ENCODE results near the gene ARHGAP6. TPM values are rescaled to one million over a fixed set of nuclear protein-coding genes. Genes with fewer than 3 reads are reported as not detected.

ARHGAP6 gene
- total RNA-seq, 4 donors from 2014 or later, result 49.2 to 63.8 (median 51.5) TPM

DNA sequence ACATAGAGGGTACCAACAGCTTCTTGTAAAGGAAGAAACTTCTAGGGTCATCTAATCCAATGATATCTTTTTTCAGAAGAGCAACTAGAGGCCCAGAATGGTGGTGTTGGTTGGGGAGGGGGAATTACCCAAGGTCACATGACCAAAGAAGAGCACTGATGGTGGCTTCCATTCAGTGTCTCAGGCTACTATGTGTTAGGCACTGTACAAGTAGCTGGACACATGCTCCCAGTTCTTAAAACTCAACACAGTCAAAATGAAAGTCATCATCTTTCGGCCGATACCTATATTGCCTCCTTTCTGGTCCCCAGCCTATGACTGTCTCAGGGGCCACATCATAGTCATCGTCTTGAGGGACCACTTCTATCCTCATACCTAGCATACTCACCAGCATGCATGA, 88.1 kb downstream of the ARHGAP6 start:
- Histone ChIP-seq H3K4me1 (no peaks in the 10 kb centered on the region), H3K36me3 (no peaks in the 10 kb centered on the region), H3K27me3 (no peaks in the 10 kb centered on the region), H3K27ac (no peak overlapping the region), H3K9me3 (no peaks in the 10 kb centered on the region), H3K4me3 (replicated peaks in 1 of 3) (no peak overlapping the region)
- intact Hi-C loops (cut with DNase I), result no loop called here
- TF ChIP-seq CTCF (IDR thresholded peaks at IDR 0.05), result no peak
- no peak for TF ChIP-seq POLR2A (IDR thresholded peaks at IDR 0.05)
- DNase-seq, result no peak
- 100% methylated on average over 3 of the region's 3 CpGs for WGBS, 2 donors

GRCh38 chrX:11575332-11575731, 90.4 kb downstream of the ARHGAP6 start:
- no peak for TF ChIP-seq CTCF (IDR thresholded peaks at IDR 0.05)
- TF ChIP-seq POLR2A (IDR thresholded peaks at IDR 0.05), result no peak
- intact Hi-C loops (cut with DNase I), result no loop called here
- Histone ChIP-seq H3K4me1 (no peaks in the 10 kb centered on the region), H3K9me3 (no peaks in the 10 kb centered on the region), H3K4me3 (replicated peaks in 1 of 3) (no peak overlapping the region), H3K27ac (no peak overlapping the region), H3K36me3 (no peaks in the 10 kb centered on the region), H3K27me3 (no peaks in the 10 kb centered on the region)
- 94 to 96% methylated on average over 2 of the region's 2 CpGs for WGBS, 2 donors
- DNase-seq, result no peak

- 95 to 97% methylated on average over 7 of the region's 7 CpGs for WGBS, 2 donors
- no peak overlapping the region for H3K27ac ChIP-seq
- intact Hi-C loops (cut with DNase I), result no loop called here
- no peaks in the 10 kb centered on the region for H3K9me3 ChIP-seq
- no peaks in the 10 kb centered on the region for H3K4me1 ChIP-seq
- H3K27me3 ChIP-seq, result no peaks in the 10 kb centered on the region
- H3K4me3 ChIP-seq (replicated peaks in 1 of 3), result no peak overlapping the region
- no peak for DNase-seq
- no peaks in the 10 kb centered on the region for H3K36me3 ChIP-seq
- TF ChIP-seq CTCF (IDR thresholded peaks at IDR 0.05) (no peak), POLR2A (IDR thresholded peaks at IDR 0.05) (no peak)
Measured at GRCh38 chrX:11567528-11568220, 98.0 kb downstream of the ARHGAP6 start.

- intact Hi-C loops (cut with DNase I), result no loop called here
- no peak overlapping the region for H3K4me3 ChIP-seq (replicated peaks in 1 of 3)
- no peaks in the 10 kb centered on the region for H3K4me1 ChIP-seq
- TF ChIP-seq POLR2A (IDR thresholded peaks at IDR 0.05), result no peak
- no peak for TF ChIP-seq CTCF (IDR thresholded peaks at IDR 0.05)
- H3K27me3 ChIP-seq, result no peaks in the 10 kb centered on the region
- H3K9me3 ChIP-seq, result no peaks in the 10 kb centered on the region
- no peak overlapping the region for H3K27ac ChIP-seq
- H3K36me3 ChIP-seq, result no peaks in the 10 kb centered on the region
- no peak for DNase-seq
- WGBS, 2 donors, result 88 to 89% methylated on average over 2 of the region's 2 CpGs
Measured at GRCh38 chrX:11566789-11567188, 98.9 kb downstream of the ARHGAP6 start.

DNA sequence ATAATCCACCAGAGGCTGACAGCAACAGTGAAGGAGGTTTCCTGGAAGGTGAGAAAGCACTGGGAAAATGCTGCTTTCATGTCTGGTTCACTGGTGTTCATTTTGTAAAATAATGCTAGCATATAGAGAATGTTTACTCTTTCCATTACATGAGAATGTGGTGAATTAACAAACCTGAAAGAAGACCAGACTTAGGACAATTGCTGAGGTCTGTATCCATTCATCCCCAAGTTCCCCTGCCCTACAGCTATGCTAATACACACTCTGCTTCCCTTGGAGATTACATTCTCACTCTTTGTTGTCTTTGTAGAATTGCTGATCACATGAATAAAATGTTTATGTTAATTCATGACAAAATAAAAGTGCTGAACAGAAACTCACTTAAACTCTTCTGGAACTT, 99.5 kb downstream of the ARHGAP6 start:
- Histone ChIP-seq H3K27ac (no peak overlapping the region), H3K9me3 (no peaks in the 10 kb centered on the region), H3K4me1 (no peaks in the 10 kb centered on the region), H3K27me3 (no peaks in the 10 kb centered on the region), H3K4me3 (replicated peaks in 1 of 3) (no peak overlapping the region), H3K36me3 (no peaks in the 10 kb centered on the region)
- DNase-seq, result no peak
- TF ChIP-seq CTCF (IDR thresholded peaks at IDR 0.05) (no peak), POLR2A (IDR thresholded peaks at IDR 0.05) (no peak)
- intact Hi-C loops (cut with DNase I), result no loop called here

All from thyroid gland (tissue), 4 donors.